ENCODE results near the gene ACOT12.
"Not testable (repeated sequence)": the region's sequence is repeated elsewhere in the genome, so short reads cannot be mapped to it uniquely, and the experiment has no call there.

Gene ACOT12

GRCh38 chr5:81398741-81399140 is 4.8 kb upstream of the ACOT12 start:
- no peak for DNase-seq

DNA sequence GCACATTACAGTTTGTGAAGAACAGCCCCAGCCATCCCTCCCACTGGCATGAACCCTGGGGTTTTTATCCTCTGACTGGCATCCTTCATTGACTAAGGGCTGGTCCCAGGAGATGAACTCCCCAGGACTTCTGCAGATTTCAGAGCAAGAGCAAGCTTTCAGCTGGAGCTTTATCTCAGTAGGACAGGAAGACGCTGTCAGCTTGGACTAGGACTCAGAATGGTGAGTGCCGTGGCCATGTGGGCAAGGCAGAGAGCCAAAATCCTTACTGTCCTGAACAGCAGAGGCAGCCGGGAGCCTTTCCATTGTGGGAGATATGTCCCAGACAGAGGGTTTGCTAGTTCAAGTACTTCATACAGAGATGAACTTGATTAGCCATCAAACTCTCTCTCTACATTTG is 3.2 kb upstream of the ACOT12 start:
- DNase-seq = no peak

GRCh38 chr5:81395262-81395661 is 1.3 kb upstream of the ACOT12 start:
- no peak for DNase-seq

DNA sequence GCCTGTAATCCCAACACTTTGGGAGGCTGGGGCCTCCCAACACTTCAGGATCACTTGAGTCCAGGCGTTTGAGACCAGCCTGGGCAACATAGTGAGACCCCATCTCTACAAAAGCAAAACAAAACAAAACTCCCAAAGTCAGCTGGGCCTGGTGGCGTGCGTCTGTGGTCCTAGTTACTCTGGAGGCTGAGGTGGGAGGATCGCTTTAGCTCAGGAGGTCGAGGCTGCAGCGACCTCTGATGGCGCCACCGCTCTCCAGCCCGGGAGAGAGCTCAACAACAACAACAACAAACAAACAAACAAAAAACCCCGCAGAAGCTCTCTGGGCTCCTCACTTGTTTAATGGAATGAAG is 528 bp downstream of the ACOT12 start:
- DNase-seq = no peak

GRCh38 chr5:81389025-81389424 is 4.9 kb downstream of the ACOT12 start:
- DNase-seq = no peak

DNA sequence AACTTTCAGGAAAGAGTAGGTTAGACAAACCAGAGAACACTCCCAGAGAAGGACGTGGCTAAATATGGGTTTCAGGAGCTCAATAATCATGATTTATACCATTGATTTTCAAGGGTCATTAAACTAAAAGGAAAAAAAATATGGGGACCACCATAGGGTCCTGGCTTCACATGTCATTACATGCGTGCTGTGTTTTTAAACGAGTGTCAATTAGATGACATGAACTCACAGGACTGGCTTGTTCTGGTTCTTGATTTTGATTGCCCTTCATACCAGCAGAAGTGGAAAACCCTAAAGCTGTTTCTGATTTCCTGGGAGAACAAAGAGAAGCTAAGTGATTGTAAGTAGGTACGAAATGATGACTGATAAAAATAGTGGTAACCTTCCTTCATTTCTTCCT is 5.8 kb downstream of the ACOT12 start:
- DNase-seq = no peak

DNA sequence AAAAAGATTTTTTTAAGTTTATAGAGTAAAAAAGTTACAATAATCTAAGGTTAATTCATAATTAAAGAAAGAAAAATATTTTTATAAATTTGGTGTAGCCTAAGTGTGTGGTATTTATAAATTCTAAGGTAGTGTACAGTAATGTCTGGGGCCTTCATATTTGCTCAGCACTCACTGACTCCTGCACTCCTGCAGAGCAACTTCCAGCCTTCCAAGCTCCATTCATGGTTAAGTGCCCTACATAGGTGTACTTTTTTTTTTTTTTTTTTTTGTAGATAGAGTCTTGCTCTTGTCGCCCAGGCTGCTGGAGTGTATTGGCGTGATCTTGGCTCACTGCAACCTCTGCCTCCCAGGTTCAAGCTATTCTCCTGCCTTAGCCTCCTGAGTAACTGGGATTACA is 10.1 kb downstream of the ACOT12 start:
- no peak for DNase-seq

DNA sequence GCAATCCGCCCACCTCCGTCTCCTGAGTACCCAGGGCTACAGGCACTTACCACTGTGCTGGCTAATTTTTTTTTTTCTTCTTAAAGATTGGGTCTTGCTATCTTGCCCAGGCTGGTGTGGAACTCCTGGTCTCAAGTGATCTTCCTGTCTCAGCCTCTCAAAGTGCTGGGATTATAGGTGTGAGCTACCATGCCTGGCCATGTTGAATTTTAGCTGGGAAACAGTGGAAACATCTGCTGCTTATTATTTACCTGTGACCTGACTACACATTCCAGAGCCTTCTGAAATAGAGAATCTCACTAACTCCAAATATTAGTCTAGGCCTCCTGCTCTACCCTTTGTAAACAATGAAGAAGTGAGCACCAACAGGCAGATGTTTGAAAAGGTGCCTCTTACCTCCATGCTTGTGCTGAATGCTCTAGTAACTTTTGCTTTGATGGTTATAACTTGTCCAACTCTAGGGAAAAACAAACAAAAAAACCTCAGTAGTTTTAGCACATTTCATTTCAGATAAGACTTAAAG is 22.5 kb downstream of the ACOT12 start:
- no peak for DNase-seq

GRCh38 chr5:81370912-81371311 is 23.0 kb downstream of the ACOT12 start:
- no peak for DNase-seq

GRCh38 chr5:81365541-81365940 is 28.4 kb downstream of the ACOT12 start:
- no peak for DNase-seq

- no peak for DNase-seq
Observed at GRCh38 chr5:81363093-81363871, 30.7 kb downstream of the ACOT12 start.

DNA sequence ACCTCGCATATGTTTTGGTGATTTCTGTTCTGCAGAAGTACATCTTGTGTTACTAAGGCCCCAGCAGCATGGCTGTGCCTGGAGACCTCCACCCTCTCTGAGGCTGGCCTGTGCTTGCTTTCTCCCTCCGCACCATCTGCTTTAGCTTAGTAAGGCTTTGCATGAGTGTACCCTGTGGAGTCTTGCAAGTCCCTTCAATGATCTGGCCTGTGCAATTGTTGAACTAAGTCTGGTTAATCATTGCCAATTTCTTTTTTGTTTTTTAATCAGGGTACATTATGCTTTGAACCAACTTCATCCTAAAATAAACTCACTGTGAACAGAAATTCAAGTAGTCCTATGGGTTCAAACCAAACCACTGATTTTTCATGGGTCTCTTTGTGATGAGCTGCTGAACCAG is 32.3 kb downstream of the ACOT12 start:
- no peak for DNase-seq

- DNase-seq = no peak
Observed at GRCh38 chr5:81360640-81361039, 33.3 kb downstream of the ACOT12 start.

- no peak for DNase-seq
Observed at GRCh38 chr5:81359881-81360280, 34.1 kb downstream of the ACOT12 start.

GRCh38 chr5:81359108-81359507 is 34.8 kb downstream of the ACOT12 start:
- no peak for DNase-seq

DNA sequence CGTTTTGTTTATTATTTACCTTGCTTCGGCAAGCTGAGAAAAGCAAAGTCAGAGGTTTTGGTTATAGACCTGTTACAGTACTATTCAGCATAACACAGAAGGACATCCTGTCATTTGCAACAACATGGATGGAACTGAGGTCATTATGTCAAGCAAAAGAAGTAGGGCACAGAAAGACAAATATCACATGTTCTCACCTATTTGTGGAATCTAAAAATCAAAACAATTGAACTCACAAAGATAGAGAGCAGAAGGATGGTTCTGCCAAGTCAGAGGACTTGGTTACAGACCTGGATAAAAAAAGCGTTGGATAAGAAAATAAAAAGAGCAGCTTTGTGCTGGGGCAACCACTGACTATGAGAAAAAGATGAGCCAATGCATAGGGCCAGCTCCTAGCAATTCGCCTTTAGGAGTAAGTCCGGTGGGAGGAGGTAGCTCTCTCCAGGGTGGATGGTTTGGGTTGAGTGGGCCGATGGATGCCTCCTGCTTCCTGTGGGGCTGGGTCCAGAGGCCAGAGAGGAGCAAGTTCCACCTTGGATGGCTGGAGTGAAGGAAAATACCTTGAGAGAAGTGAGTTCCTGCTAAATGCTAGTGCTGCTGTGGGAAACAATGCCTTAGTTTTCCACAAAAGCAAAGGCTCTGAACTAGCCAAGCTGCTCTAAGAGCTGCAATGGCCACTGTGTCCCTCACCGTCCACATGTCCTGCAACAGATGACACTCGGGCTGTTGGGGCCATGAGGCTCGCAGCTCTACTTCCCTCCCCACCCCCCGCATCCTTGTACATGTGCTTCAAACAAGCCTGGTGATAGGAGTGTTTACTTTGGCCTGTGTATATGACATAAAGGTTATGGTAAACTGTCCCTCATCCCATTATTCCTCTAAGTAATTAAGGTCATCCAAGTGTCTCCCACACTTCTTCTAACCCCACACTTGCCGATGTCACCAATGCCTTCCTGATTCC is 38.4 kb downstream of the ACOT12 start:
- no peak for DNase-seq

- DNase-seq = no peak
Observed at GRCh38 chr5:81354093-81354492, 39.8 kb downstream of the ACOT12 start.

- DNase-seq = no peak
Observed at GRCh38 chr5:81353189-81353588, 40.7 kb downstream of the ACOT12 start.

DNA sequence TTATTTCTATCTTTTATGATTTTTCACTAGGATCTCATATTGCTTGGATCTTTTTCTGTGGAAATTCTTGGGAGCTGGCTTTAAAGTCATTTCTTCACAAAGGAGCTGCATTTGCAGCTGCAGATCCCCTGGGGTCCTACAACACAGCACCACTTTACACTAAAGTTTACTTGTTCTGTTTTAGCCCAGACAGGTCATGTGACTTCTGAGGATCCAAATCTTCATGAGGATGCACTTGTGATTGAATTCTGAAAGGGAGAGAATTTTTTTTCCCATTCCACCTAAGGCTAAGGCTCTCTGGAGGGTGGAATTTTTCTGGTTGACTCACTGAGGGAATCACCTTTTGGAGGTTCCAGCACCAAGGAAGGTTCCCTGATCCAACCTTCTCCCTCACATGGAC is 43.4 kb downstream of the ACOT12 start:
- DNase-seq = no peak

DNA sequence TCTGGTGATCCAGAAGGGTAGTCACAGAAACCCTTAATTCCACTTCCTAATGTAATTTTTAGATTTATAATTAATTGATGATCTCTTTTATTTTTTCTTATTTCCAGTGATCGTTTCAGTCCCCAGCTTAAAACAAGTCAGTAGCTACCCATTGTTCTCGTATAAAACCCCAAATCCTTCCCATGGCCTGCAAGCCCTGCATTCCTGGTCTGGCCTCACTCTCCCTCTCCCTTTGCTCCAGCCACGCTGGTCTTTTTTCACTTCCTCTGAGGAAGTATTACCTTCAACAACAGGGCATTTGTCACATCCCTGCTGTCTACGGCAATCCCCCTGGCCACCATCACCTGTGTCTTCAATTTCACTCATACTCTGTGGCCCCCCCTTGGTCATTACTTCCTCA is 44.8 kb downstream of the ACOT12 start:
- no peak for DNase-seq

GRCh38 chr5:81345411-81346003 is 48.4 kb downstream of the ACOT12 start:
- no peak for DNase-seq

DNA sequence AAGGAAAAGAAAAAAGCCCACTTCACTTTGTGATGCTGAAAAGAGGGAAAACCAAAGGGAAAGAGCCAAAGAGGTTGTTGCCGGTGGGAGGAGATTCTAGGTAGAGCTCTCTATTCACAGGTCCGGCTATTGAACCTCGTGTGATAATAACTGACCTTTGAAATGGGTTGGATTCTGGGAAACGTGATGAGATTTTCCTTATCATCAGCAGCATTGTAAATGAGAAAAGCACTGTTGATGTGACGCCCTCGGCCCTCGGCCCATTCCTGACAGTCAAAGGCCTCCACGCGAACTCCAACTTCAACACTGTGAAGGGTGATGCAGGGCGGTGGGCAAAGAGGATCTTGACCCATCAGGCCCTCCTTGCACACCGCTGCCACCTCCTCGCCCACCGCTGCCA is 49.2 kb downstream of the ACOT12 start:
- no peak for DNase-seq

- not testable (repeated sequence) for DNase-seq
Observed at GRCh38 chr5:81338213-81338612, 55.7 kb downstream of the ACOT12 start.

GRCh38 chr5:81337803-81338202 is 56.1 kb downstream of the ACOT12 start:
- no peak for DNase-seq
